H1 (cell line): ENCODE measurements around the gene MYL7. TPM values are rescaled to one million over a fixed set of nuclear protein-coding genes. Genes with fewer than 3 reads are reported as not detected.

Experiments
- CTCF ChIA-PET: fragments of 300-600 bp; sonication (Branson Sonifier 250); formaldehyde crosslinking; loops from one replicate; lab custom pipeline; 2021; ENCODE audit not compliant: partially characterized antibody; lab: Charles Lee
- POLR2A ChIA-PET: fragments of 300-600 bp; sonication (Branson Sonifier 250); formaldehyde crosslinking; loops from one replicate; lab custom pipeline; 2021; ENCODE audit warnings: inconsistent platforms; ENCODE audit not compliant: partially characterized antibody; lab: Charles Lee
- DNase-seq, 2 experiments: peaks; one replicate each; pipeline versions ENCODE4 v3.0.0 to v3.0.0-alpha.2; 2010 to 2022; ENCODE audit warnings: low spot score in 2 of 2, low read depth in 1 of 2, mixed read lengths in 1 of 2
- FAIRE-seq: peaks from 2 replicates; lab custom pipeline; 2011; peaks lifted over from hg19 to GRCh38; lab: Jason Lieb, UNC
- H2AFZ ChIP-seq: 2 replicates; pipeline ENCODE4 v1.8.1; 2012; ENCODE audit warnings: low read length, inconsistent platforms
- H2AK5ac ChIP-seq: 2 replicates; pipeline ENCODE4 v1.6.1; 2013; ENCODE audit warnings: low read depth, low read length
- H2BK120ac ChIP-seq: replicated peaks from 2 replicates; pipeline ENCODE3; 2013; ENCODE audit warnings: low read depth, low read length, inconsistent platforms
- H2BK12ac ChIP-seq: 2 replicates; pipeline ENCODE4 v1.6.1; 2013; ENCODE audit warnings: low read depth, low read length
- H2BK15ac ChIP-seq: 2 replicates; pipeline ENCODE4 v1.6.1; 2013; ENCODE audit warnings: low read length
- H2BK20ac ChIP-seq: 2 replicates; pipeline ENCODE4 v1.6.1; 2013; ENCODE audit warnings: low read length
- H2BK5ac ChIP-seq: 2 replicates; pipeline ENCODE4 v1.6.1; 2013; ENCODE audit warnings: low read depth, low read length
- H3K14ac ChIP-seq: 2 replicates; pipeline ENCODE4 v1.6.1; 2013; ENCODE audit warnings: inconsistent platforms; ENCODE audit not compliant: insufficient read length
- H3K18ac ChIP-seq: 2 replicates; pipeline ENCODE4 v1.6.1; 2013; ENCODE audit warnings: low read length; ENCODE audit errors: extremely low read depth
- H3K23ac ChIP-seq: 2 replicates; pipeline ENCODE4 v1.6.1; 2013; ENCODE audit warnings: inconsistent platforms; ENCODE audit not compliant: insufficient read length
- H3K23me2 ChIP-seq: 2 replicates; pipeline ENCODE4 v1.6.1; 2013; ENCODE audit warnings: low read depth, low read length
- H3K27ac ChIP-seq: 2 replicates; pipeline ENCODE4 v1.6.1; 2011; ENCODE audit warnings: low read depth, low read length, inconsistent platforms
- H3K27me3 ChIP-seq, 4 experiments: replicated peaks in 1 of 4; 1 replicate in 1 of 4; 2 replicates in 3 of 4; pipeline versions ENCODE4 v1.6.1 to v1.8.1; 2011 to 2013; ENCODE audit warnings: low read length in 3 of 4, mild to moderate bottlenecking in 3 of 4, inconsistent platforms in 2 of 4, mixed read lengths in 2 of 4, moderate library complexity in 1 of 4; ENCODE audit not compliant: control insufficient read depth in 3 of 4, insufficient read depth in 3 of 4; ENCODE audit errors: extremely low read depth in 1 of 4
- H3K36me3 ChIP-seq, 4 experiments: 2 replicates each; pipeline versions ENCODE4 v1.6.1 to v1.8.1; 2011 to 2013; ENCODE audit warnings: mild to moderate bottlenecking in 4 of 4, low read length in 3 of 4, moderate library complexity in 2 of 4, control low read depth in 1 of 4, inconsistent platforms in 1 of 4; ENCODE audit not compliant: insufficient read depth in 4 of 4, control insufficient read depth in 2 of 4
- H3K4ac ChIP-seq: replicated peaks from 2 replicates; pipeline ENCODE3; 2013; ENCODE audit warnings: low read length, low read depth, mixed read lengths, inconsistent platforms; ENCODE audit not compliant: insufficient read length
- H3K4me1 ChIP-seq, 4 experiments: replicated peaks in 1 of 4; 1 replicate in 1 of 4; 2 replicates in 3 of 4; pipeline versions ENCODE4 v1.6.1 to v1.8.1; 2011 to 2013; ENCODE audit warnings: low read length in 3 of 4, inconsistent platforms in 2 of 4, mixed read lengths in 1 of 4; ENCODE audit not compliant: insufficient read depth in 4 of 4, control insufficient read depth in 3 of 4
- H3K4me2 ChIP-seq, 2 experiments: 2 replicates each; pipeline versions ENCODE4 v1.6.1 to v1.8.1; 2011 to 2013; ENCODE audit warnings: low read depth in 2 of 2, low read length in 2 of 2, control low read depth in 1 of 2, inconsistent platforms in 1 of 2, mild to moderate bottlenecking in 1 of 2; ENCODE audit not compliant: insufficient read depth in 1 of 2
- H3K4me3 ChIP-seq, 4 experiments: fragments of 200-600, 300-600 bp in 1 of 4; sonication (generic), shearing (Covaris generic), sonication (Bioruptor Twin) in 1 of 4; 2 replicates each; pipeline versions ENCODE4 v1.5.1 to v1.8.1; 2011 to 2016; ENCODE audit warnings: low read length in 4 of 4, low read depth in 3 of 4, control low read depth in 2 of 4, inconsistent platforms in 2 of 4, mild to moderate bottlenecking in 2 of 4, mixed read lengths in 1 of 4, moderate library complexity in 1 of 4; ENCODE audit not compliant: insufficient read depth in 2 of 4; ENCODE audit errors: extremely low read depth in 1 of 4
- H3K56ac ChIP-seq: replicated peaks from 2 replicates; pipeline ENCODE3; 2013; ENCODE audit warnings: low read depth, mild to moderate bottlenecking, mixed read lengths, low read length, inconsistent platforms; ENCODE audit not compliant: insufficient read length
- H3K79me1 ChIP-seq: 2 replicates; pipeline ENCODE4 v1.6.1; 2013; ENCODE audit warnings: low read depth, low read length, control low read depth
- H3K79me2 ChIP-seq, 2 experiments: 2 replicates each; pipeline versions ENCODE4 v1.6.1 to v1.8.1; 2012 to 2013; ENCODE audit warnings: low read length in 2 of 2, mild to moderate bottlenecking in 2 of 2, inconsistent platforms in 1 of 2; ENCODE audit not compliant: insufficient read depth in 2 of 2, control insufficient read depth in 1 of 2
- H3K9ac ChIP-seq, 4 experiments: replicated peaks in 1 of 4; 1 replicate in 1 of 4; 2 replicates in 3 of 4; pipeline versions ENCODE4 v1.6.1 to v1.8.1; 2011 to 2013; ENCODE audit warnings: low read depth in 3 of 4, low read length in 3 of 4, control low read depth in 2 of 4, mild to moderate bottlenecking in 2 of 4, moderate library complexity in 2 of 4, inconsistent platforms in 1 of 4; ENCODE audit errors: extremely low read depth in 1 of 4
- H3K9me3 ChIP-seq, 2 experiments: 2 replicates each; pipeline versions ENCODE4 v1.6.1 to v1.8.1; 2012 to 2013; ENCODE audit warnings: mild to moderate bottlenecking in 2 of 2, moderate library complexity in 2 of 2, control low read depth in 1 of 2, inconsistent platforms in 1 of 2, low read depth in 1 of 2, low read length in 1 of 2, mixed read lengths in 1 of 2; ENCODE audit not compliant: insufficient read depth in 2 of 2
- H4K20me1 ChIP-seq, 2 experiments: replicated peaks in 1 of 2; 2 replicates each; pipeline versions ENCODE3 to v1.8.1; 2011 to 2013; ENCODE audit warnings: inconsistent platforms in 2 of 2, low read length in 2 of 2, mild to moderate bottlenecking in 1 of 2; ENCODE audit not compliant: insufficient read depth in 2 of 2, control insufficient read depth in 1 of 2
- H4K5ac ChIP-seq: 2 replicates; pipeline ENCODE4 v1.6.1; 2013; ENCODE audit warnings: low read length, low read depth, mixed read lengths, inconsistent platforms; ENCODE audit not compliant: insufficient read length
- H4K8ac ChIP-seq: 2 replicates; pipeline ENCODE4 v1.8.0; 2013; ENCODE audit warnings: mild to moderate bottlenecking, moderate library complexity, low read length, inconsistent platforms; ENCODE audit not compliant: insufficient read depth; ENCODE audit errors: extremely low read depth
- H4K91ac ChIP-seq: replicated peaks from 2 replicates; pipeline ENCODE3; 2013; ENCODE audit warnings: low read length, mixed read lengths, inconsistent platforms; ENCODE audit not compliant: insufficient read length
- JUND ChIP-seq: IDR thresholded peaks from 2 replicates; pipeline ENCODE4 v1.6.1; 2011; ENCODE audit warnings: mild to moderate bottlenecking, improper control_type of control experiment, low read length
- KDM1A ChIP-seq: fragments of 200-600, 300-600 bp; sonication (generic); IDR thresholded peaks from 2 replicates; pipeline ENCODE4 v1.7.1; 2016; ENCODE audit warnings: mild to moderate bottlenecking, low read length, borderline replicate concordance
- KDM4A ChIP-seq: IDR thresholded peaks from one replicate; pipeline ENCODE4 v1.7.1; 2012; ENCODE audit warnings: low read depth, mild to moderate bottlenecking, moderate library complexity, low read length, inconsistent platforms; ENCODE audit not compliant: severe bottlenecking
- POLR2A ChIP-seq, 2 experiments: IDR thresholded peaks; 1 replicate in 1 of 2; 2 replicates in 1 of 2; pipeline ENCODE4 v1.6.1; 2011; ENCODE audit warnings: low read depth in 2 of 2, low read length in 2 of 2, mild to moderate bottlenecking in 2 of 2; ENCODE audit errors: control extremely low read depth in 1 of 2
- WGBS, 2 experiments: shearing (Covaris generic) in 1 of 2; methylation state at CpG; one replicate each; pipeline versions ENCODE4 v1.1.6 to v1.1.7; 2013 to 2015; ENCODE audit warnings: low lambda C conversion rate in 2 of 2, mixed read lengths in 2 of 2, inconsistent platforms in 1 of 2, low coverage in 1 of 2, missing lambda C conversion rate in 1 of 2; ENCODE audit not compliant: insufficient replicate concordance in 2 of 2, insufficient coverage in 1 of 2, insufficient read length in 1 of 2; ENCODE audit errors: extremely low coverage in 1 of 2, missing lambda C conversion rate in 1 of 2; 5-methylcytosine and 5-hydroxymethylcytosine counted together
- polyA plus RNA-seq, 7 experiments: library from polyadenylated mRNA; depleted of rRNA in 3 of 7; stranded (reverse) in 5 of 7; unstranded in 2 of 7; fragments of >200 nt in 5 of 7; fragments of 200-250 nt in 2 of 7; gene quantifications; 1 replicate in 5 of 7; 2 replicates in 1 of 7; 4 replicates in 1 of 7; pipeline versions ENCODE4 v1.2.1 to v1.2.3, GENCODE V29; 2011 to 2013; ENCODE audit warnings: missing spikeins in 2 of 7, mixed read lengths in 2 of 7
- total RNA-seq: library from RNA; stranded (reverse); fragmentation: NEBNext Ultra II Directional; extraction: Animal tissue kit (Norgen Biotek cat#: 25700); gene quantifications from 2 replicates; pipeline ENCODE4 v1.2.1, GENCODE V29; 2021

The MYL7 gene
- total and polyA plus RNA-seq, 2 of the 8 experiments (the other 6 are each of a cell fraction or from before 2014, with no cell fraction given) = 3.3 to 3.4 TPM

GRCh38 chr7:44117801-44118429 is 23.2 kb downstream of the MYL7 start:
- H4K5ac ChIP-seq = no peak overlapping the region
- no peak overlapping the region for H2BK5ac ChIP-seq
- no peak for DNase-seq
- H3K79me2 ChIP-seq = peaks cover 3 to 16% of the 10 kb centered on the region in 2 experiments; a peak in 3 of 4 replicates
- 88% methylated on average over 13 of the region's 13 CpGs; no CpG with 5 or more reads in 1 of the 2 experiments for WGBS, 2 experiments
- no peak overlapping the region for H3K9ac ChIP-seq
- no peak overlapping the region for H3K4me3 ChIP-seq
- H3K4me1 ChIP-seq = peaks cover 0 to 7% (median 3%) of the 10 kb centered on the region in 4 experiments; a peak in 4 of 7 replicates
- no peak overlapping the region for H4K8ac ChIP-seq
- no peak overlapping the region for H2BK120ac ChIP-seq
- H3K36me3 ChIP-seq = peaks cover 19 to 72% (median 37%) of the 10 kb centered on the region in 4 experiments; a peak in 7 of 8 replicates
- H2AK5ac ChIP-seq = no peak overlapping the region
- H2BK20ac ChIP-seq = no peak overlapping the region
- no peak overlapping the region for H2BK12ac ChIP-seq
- H4K91ac ChIP-seq = no peak overlapping the region
- no peak overlapping the region for H2BK15ac ChIP-seq
- ChIA-PET CTCF (no interaction called here), POLR2A (interaction anchor here (0.6 to 2.0 kb wide), 2 partner anchors 11 to 46 kb away, joined by 3 to 6 read pairs; no protein-coding TSS in a partner anchor)
- no peak overlapping the region for H3K4me2 ChIP-seq
- no peak overlapping the region for H3K14ac ChIP-seq
- no peak overlapping the region for H3K27ac ChIP-seq
- no peak overlapping the region for H2AFZ ChIP-seq
- no peak for TF ChIP-seq KDM1A
- TF ChIP-seq JUND = no peak
- no peak for TF ChIP-seq KDM4A
- 0 out of 3 replicates have a peak, but pooled peaks of 1 of the 2 experiments have one; percentile 7 for TF ChIP-seq POLR2A (IDR thresholded peaks at IDR 0.05; ENCODE audit: control extremely low read depth in 1 of 2, low read depth in 2 of 2, low read length in 2 of 2)
- H3K18ac ChIP-seq = no peak overlapping the region
- peaks cover 10% of the 10 kb centered on the region for H3K79me1 ChIP-seq
- no peak overlapping the region for H3K23ac ChIP-seq
- H3K23me2 ChIP-seq = peaks cover 4% of the 10 kb centered on the region
- H3K9me3 ChIP-seq = no peaks in the 10 kb centered on the region
- H3K56ac ChIP-seq = no peak overlapping the region
- no peak overlapping the region for H3K4ac ChIP-seq
- FAIRE-seq = no peak
- no peaks in the 10 kb centered on the region for H3K27me3 ChIP-seq
- H4K20me1 ChIP-seq = peaks cover 6 to 13% of the 10 kb centered on the region in 2 experiments
